IMR-90 (cell line): Measurements from ENCODE around the gene ZNF445. TPM values are rescaled to one million over a fixed set of nuclear protein-coding genes. Genes with fewer than 3 reads are reported as not detected.

Source experiments
- ATAC-seq: fragments of 200-7000 bp; cut with Tn5 transposase; 2 replicates; pipeline ENCODE4 v1.9.1; 2020; ENCODE audit warnings: low read depth, mild to moderate bottlenecking, moderate library complexity
- BruUV-seq: library from RNA; stranded (reverse); fragments of 400-500 nt; replicated peaks from 2 replicates; lab custom pipeline; 2021; lab: Mats Ljungman, UMichigan
- CTCF ChIA-PET: fragments of 300-600 bp; formaldehyde crosslinking; extraction: SDS; loops from one replicate; lab custom pipeline; 2021; ENCODE audit warnings: antibody characterized with exemption; lab: Yijun Ruan, JAX
- POLR2A ChIA-PET: fragments of 300-600 bp; sonication (Branson Sonifier 250); formaldehyde crosslinking; loops from one replicate; lab custom pipeline; 2022; ENCODE audit warnings: antibody characterized with exemption; ENCODE audit not compliant: unreplicated experiment; lab: Charles Lee
- DNase-seq: peaks from one replicate; pipeline ENCODE4 v3.0.0; 2013
- H2AFZ ChIP-seq: replicated peaks from 2 replicates; pipeline ENCODE3; 2013; ENCODE audit warnings: low read length, mild to moderate bottlenecking; ENCODE audit not compliant: poor library complexity
- H2AK5ac ChIP-seq: 2 replicates; pipeline ENCODE4 v1.6.1; 2013; ENCODE audit warnings: low read depth, low read length, inconsistent platforms
- H2AK9ac ChIP-seq: replicated peaks from 2 replicates; pipeline ENCODE3; 2013; ENCODE audit warnings: mild to moderate bottlenecking, low read depth, low read length, moderate library complexity; ENCODE audit not compliant: poor library complexity
- H2BK120ac ChIP-seq: 2 replicates; pipeline ENCODE4 v1.6.1; 2013; ENCODE audit warnings: low read depth, low read length, inconsistent platforms
- H2BK15ac ChIP-seq: 3 replicates; pipeline ENCODE4 v1.6.1; 2013; ENCODE audit warnings: low read depth, low read length, inconsistent platforms
- H2BK20ac ChIP-seq: 2 replicates; pipeline ENCODE4 v1.6.1; 2013; ENCODE audit warnings: low read depth, mild to moderate bottlenecking, inconsistent platforms, low read length, moderate library complexity
- H2BK5ac ChIP-seq: 2 replicates; pipeline ENCODE4 v1.6.1; 2013; ENCODE audit warnings: mild to moderate bottlenecking, low read depth, low read length, inconsistent platforms; ENCODE audit not compliant: poor library complexity, severe bottlenecking
- H3K14ac ChIP-seq: replicated peaks from 2 replicates; pipeline ENCODE4 v1.6.1; 2013; ENCODE audit warnings: low read depth, low read length, inconsistent platforms
- H3K18ac ChIP-seq: 2 replicates; pipeline ENCODE4 v1.6.1; 2013; ENCODE audit warnings: low read depth, low read length, control low read depth
- H3K23ac ChIP-seq: 2 replicates; pipeline ENCODE4 v1.6.1; 2013; ENCODE audit warnings: low read depth, low read length, inconsistent platforms
- H3K27ac ChIP-seq: 2 replicates; pipeline ENCODE4 v1.5.1; 2013; ENCODE audit warnings: mild to moderate bottlenecking, control low read depth, low read length; ENCODE audit not compliant: insufficient read depth
- H3K27me3 ChIP-seq: 2 replicates; pipeline ENCODE4 v1.6.1; 2013; ENCODE audit warnings: low read length; ENCODE audit not compliant: control insufficient read depth, insufficient read depth
- H3K36me3 ChIP-seq: 2 replicates; pipeline ENCODE4 v1.6.1; 2013; ENCODE audit warnings: low read length, mixed read lengths; ENCODE audit not compliant: control insufficient read depth, insufficient read depth
- H3K4ac ChIP-seq: 2 replicates; pipeline ENCODE4 v1.6.1; 2013; ENCODE audit warnings: low read depth, low read length, inconsistent platforms
- H3K4me1 ChIP-seq: 2 replicates; pipeline ENCODE4 v1.6.1; 2013; ENCODE audit warnings: low read length, mixed read lengths; ENCODE audit not compliant: control insufficient read depth, insufficient read depth
- H3K4me2 ChIP-seq: 2 replicates; pipeline ENCODE4 v1.6.1; 2013; ENCODE audit warnings: low read depth, mild to moderate bottlenecking, control low read depth, low read length, moderate library complexity
- H3K4me3 ChIP-seq: 2 replicates; pipeline ENCODE4 v1.5.1; 2013; ENCODE audit warnings: low read depth, mild to moderate bottlenecking, control low read depth, low read length, moderate library complexity; ENCODE audit not compliant: insufficient read depth
- H3K56ac ChIP-seq: 2 replicates; pipeline ENCODE4 v1.6.1; 2013; ENCODE audit warnings: low read length, inconsistent platforms; ENCODE audit not compliant: insufficient read depth; ENCODE audit errors: extremely low read depth
- H3K79me1 ChIP-seq, 2 experiments: 2 replicates each; pipeline ENCODE4 v1.6.1; 2013; ENCODE audit warnings: low read length in 2 of 2, inconsistent platforms in 1 of 2, low read depth in 1 of 2
- H3K9ac ChIP-seq: 2 replicates; pipeline ENCODE4 v1.6.1; 2013; ENCODE audit warnings: low read depth, low read length, control low read depth
- H3K9me1 ChIP-seq: 2 replicates; pipeline ENCODE4 v1.6.1; 2013; ENCODE audit warnings: low read length, inconsistent platforms; ENCODE audit not compliant: insufficient read depth
- H3K9me3 ChIP-seq: 2 replicates; pipeline ENCODE4 v1.6.1; 2013; ENCODE audit warnings: low read length; ENCODE audit not compliant: control insufficient read depth, insufficient read depth
- H4K20me1 ChIP-seq: 2 replicates; pipeline ENCODE4 v1.6.1; 2013; ENCODE audit warnings: low read length, inconsistent platforms; ENCODE audit not compliant: insufficient read depth
- H4K5ac ChIP-seq: 2 replicates; pipeline ENCODE4 v1.6.1; 2013; ENCODE audit warnings: mild to moderate bottlenecking, low read depth, low read length, control low read depth
- H4K8ac ChIP-seq, 2 experiments: 2 replicates each; pipeline ENCODE4 v1.6.1; 2013; ENCODE audit warnings: low read depth in 2 of 2, low read length in 2 of 2, control low read depth in 1 of 2, inconsistent platforms in 1 of 2
- H4K91ac ChIP-seq: 2 replicates; pipeline ENCODE4 v1.6.1; 2013; ENCODE audit warnings: low read depth, low read length, inconsistent platforms; ENCODE audit not compliant: insufficient read depth
- BHLHE40 ChIP-seq: fragments of 150-350 bp; IDR thresholded peaks from 2 replicates; pipeline ENCODE4 v1.6.1; 2016; ENCODE audit warnings: mild to moderate bottlenecking, low read depth, low read length
- CHD1 ChIP-seq: IDR thresholded peaks from 2 replicates; pipeline ENCODE4 v1.6.1; 2012; ENCODE audit warnings: low read depth, low read length, improper control_type of control experiment
- ELK1 ChIP-seq: fragments of 150-350 bp; IDR thresholded peaks from 2 replicates; pipeline ENCODE4 v1.6.1; 2016; ENCODE audit warnings: low read depth, mild to moderate bottlenecking, low read length, moderate library complexity, borderline replicate concordance
- MAFK ChIP-seq: IDR thresholded peaks from 2 replicates; pipeline ENCODE4 v1.6.1; 2012; ENCODE audit warnings: low read depth, low read length, improper control_type of control experiment
- MAZ ChIP-seq: IDR thresholded peaks from 2 replicates; pipeline ENCODE4 v1.6.1; 2012; ENCODE audit warnings: low read depth, mild to moderate bottlenecking, low read length, improper control_type of control experiment, moderate library complexity, borderline replicate concordance
- MXI1 ChIP-seq: IDR thresholded peaks from 2 replicates; pipeline ENCODE4 v1.6.1; 2012; ENCODE audit warnings: low read depth, mild to moderate bottlenecking, low read length, moderate library complexity, borderline replicate concordance
- NFE2L2 ChIP-seq: fragments of 150-350 bp; IDR thresholded peaks from 2 replicates; pipeline ENCODE4 v1.6.1; 2016; ENCODE audit warnings: low read depth, mild to moderate bottlenecking, low read length
- POLR2A ChIP-seq: IDR thresholded peaks from 2 replicates; pipeline ENCODE4 v1.6.1; 2012; ENCODE audit warnings: mild to moderate bottlenecking, low read depth, low read length
- RAD21 ChIP-seq: IDR thresholded peaks from 2 replicates; pipeline ENCODE4 v1.6.1; 2012; ENCODE audit warnings: low read length, improper control_type of control experiment
- RCOR1 ChIP-seq: IDR thresholded peaks from 2 replicates; pipeline ENCODE4 v1.6.1; 2012; ENCODE audit warnings: mild to moderate bottlenecking, low read length, improper control_type of control experiment; ENCODE audit not compliant: insufficient replicate concordance
- RFX5 ChIP-seq: IDR thresholded peaks from 2 replicates; pipeline ENCODE4 v1.8.0; 2012; ENCODE audit warnings: low read depth, mild to moderate bottlenecking, low read length, moderate library complexity
- SMC3 ChIP-seq: fragments of 150-350 bp; IDR thresholded peaks from 2 replicates; pipeline ENCODE4 v1.6.1; 2016; ENCODE audit warnings: low read depth, mild to moderate bottlenecking, antibody characterized with exemption, low read length, moderate library complexity
- WGBS, 2 experiments: methylation state at CpG; one replicate each; pipeline versions ENCODE4 v1.1.5 to v1.1.7; 2013; ENCODE audit warnings: missing lambda C conversion rate in 2 of 2; ENCODE audit not compliant: insufficient read length in 1 of 2; ENCODE audit errors: extremely low coverage in 2 of 2; 5-methylcytosine and 5-hydroxymethylcytosine counted together
- dilution Hi-C: fragments of 300-500 bp; cut with HindIII; formaldehyde crosslinking; loops from one replicate; pipeline ENCODE4 v1.14.3; 2018; ENCODE audit warnings: low sequenced_read_pairs; ENCODE audit not compliant: unreplicated experiment
- in situ Hi-C: fragments of 300-500 bp; cut with MboI; formaldehyde crosslinking; loops from 3 replicates; pipeline ENCODE4 v1.14.3; 2019; ENCODE audit warnings: low sequenced_read_pairs, inconsistent platforms, mixed read lengths
- intact Hi-C: fragments of 100-400 bp; cut with micrococcal nuclease; formaldehyde crosslinking; loops from 2 replicates; pipeline ENCODE4 v1.10.0; 2022
- polyA plus RNA-seq, 3 experiments: library from polyadenylated mRNA; depleted of rRNA; stranded (reverse); fragments of >200 nt; gene quantifications; 2 replicates each; pipeline ENCODE4 v1.2.3, GENCODE V29; 2012; ENCODE audit warnings: low replicate concordance in 1 of 3
- total RNA-seq: library from RNA; depleted of rRNA; stranded (reverse); fragments of >200 nt; gene quantifications from 2 replicates; pipeline ENCODE4 v1.2.3, GENCODE V29; 2012
- TF ChIP-seq, protein P1 (sequence below): fragments of 150-350 bp; IDR thresholded peaks from 2 replicates; pipeline ENCODE4 v1.6.1; 2017; ENCODE audit warnings: mild to moderate bottlenecking, antibody characterized with exemption, low read length, low read depth

Gene ZNF445
- total and polyA plus RNA-seq, 2 of the 4 experiments (the other 2 are of a cell fraction): 3.3 to 6.3 TPM

DNA sequence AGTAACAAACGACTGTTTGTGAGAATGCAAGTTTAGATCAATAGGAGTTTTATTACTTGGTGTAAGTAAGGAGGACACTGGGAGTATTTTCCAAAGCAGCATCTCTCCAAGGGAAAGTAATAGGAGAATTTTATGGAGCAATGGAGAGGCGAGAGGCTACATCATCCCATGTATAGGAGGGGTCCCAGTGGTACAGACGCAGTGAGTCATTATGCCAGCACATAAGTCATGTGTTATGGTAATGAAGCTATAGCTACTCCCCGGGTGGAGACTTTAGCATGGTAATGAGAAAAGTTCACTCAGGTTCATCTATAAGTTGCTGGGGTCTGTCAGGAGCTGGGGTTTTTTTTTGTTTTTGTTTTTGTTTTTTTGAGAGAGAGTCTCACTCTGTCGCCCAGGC lies 29.5 kb upstream of the ZNF445 start:
- no peak for TF ChIP-seq MAZ
- no peak for TF ChIP-seq MAFK
- no peak for TF ChIP-seq ELK1
- TF ChIP-seq NFE2L2: no peak
- TF ChIP-seq, protein P1, sequence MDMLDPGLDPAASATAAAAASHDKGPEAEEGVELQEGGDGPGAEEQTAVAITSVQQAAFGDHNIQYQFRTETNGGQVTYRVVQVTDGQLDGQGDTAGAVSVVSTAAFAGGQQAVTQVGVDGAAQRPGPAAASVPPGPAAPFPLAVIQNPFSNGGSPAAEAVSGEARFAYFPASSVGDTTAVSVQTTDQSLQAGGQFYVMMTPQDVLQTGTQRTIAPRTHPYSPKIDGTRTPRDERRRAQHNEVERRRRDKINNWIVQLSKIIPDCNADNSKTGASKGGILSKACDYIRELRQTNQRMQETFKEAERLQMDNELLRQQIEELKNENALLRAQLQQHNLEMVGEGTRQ: no peak
- no peak for TF ChIP-seq RFX5
- TF ChIP-seq CHD1: no peak
- TF ChIP-seq RCOR1: no peak
- TF ChIP-seq MXI1: no peak
- TF ChIP-seq BHLHE40: no peak
- no peak for TF ChIP-seq SMC3
- no peak for TF ChIP-seq POLR2A
- no peak for TF ChIP-seq RAD21
- 83% methylated on average over 1 of the region's 5 CpGs; no CpG with 5 or more reads in 1 of the 2 experiments for WGBS, 2 experiments

More for the DNA sequence above, 29.5 kb upstream of the ZNF445 start:
- Histone ChIP-seq H4K20me1 (no peaks in the 10 kb centered on the region; the same call in 1 of the 2 replicates), H2BK5ac (no peak overlapping the region), H3K56ac (no peak overlapping the region), H3K9ac (no peak overlapping the region), H2AFZ (no peak overlapping the region), H3K79me1 (peaks cover 17 to 37% of the 10 kb centered on the region in 2 experiments), H2BK120ac (no peak overlapping the region), H3K27me3 (no peaks in the 10 kb centered on the region), H3K4me3 (no peak overlapping the region), H2BK15ac (no peak overlapping the region), H3K4ac (no peak overlapping the region), H3K36me3 (peaks cover 6% of the 10 kb centered on the region), H3K14ac (no peak overlapping the region), H4K5ac (no peak overlapping the region), H3K18ac (no peak overlapping the region), H4K8ac (no peak overlapping the region), H4K91ac (no peak overlapping the region), H3K4me1 (peaks cover 6% of the 10 kb centered on the region), H3K9me3 (peaks cover 11% of the 10 kb centered on the region), H3K23ac (no peak overlapping the region), H3K27ac (no peak overlapping the region), H2AK5ac (no peak overlapping the region), H2BK20ac (no peak overlapping the region), H3K4me2 (no peak overlapping the region), H3K9me1 (peaks cover 8% of the 10 kb centered on the region; the same call in 1 of the 2 replicates), H2AK9ac (no peak overlapping the region)
- ATAC-seq (no peak), DNase-seq (no peak)
- BruUV-seq: no TSS peak
- dilution Hi-C loops (no loop called here), intact Hi-C loops (no loop called here), in situ Hi-C loops (no loop called here)
- ChIA-PET CTCF (interaction anchor here (0.6 kb wide), 1 partner anchor 58 kb away, joined by 3 read pairs; no protein-coding TSS in a partner anchor), POLR2A (no interaction called here)
